Ammon's horn (tissue), 1 donor: ENCODE data around the gene MYL5.
"Not testable (repeated sequence)": the region's sequence is repeated elsewhere in the genome, so short reads cannot be mapped to it uniquely, and the experiment has no call there.

Experiments used
- DNase-seq: peaks from one replicate; pipeline ENCODE4 v3.0.0-alpha.2; 2016; ENCODE audit warnings: low spot score

The MYL5 gene

GRCh38 chr4:684623-685327, 10.4 kb downstream of the MYL5 start:
- no peak for DNase-seq

- no peak for DNase-seq
Observed at GRCh38 chr4:685679-686412, 11.5 kb downstream of the MYL5 start.

DNA sequence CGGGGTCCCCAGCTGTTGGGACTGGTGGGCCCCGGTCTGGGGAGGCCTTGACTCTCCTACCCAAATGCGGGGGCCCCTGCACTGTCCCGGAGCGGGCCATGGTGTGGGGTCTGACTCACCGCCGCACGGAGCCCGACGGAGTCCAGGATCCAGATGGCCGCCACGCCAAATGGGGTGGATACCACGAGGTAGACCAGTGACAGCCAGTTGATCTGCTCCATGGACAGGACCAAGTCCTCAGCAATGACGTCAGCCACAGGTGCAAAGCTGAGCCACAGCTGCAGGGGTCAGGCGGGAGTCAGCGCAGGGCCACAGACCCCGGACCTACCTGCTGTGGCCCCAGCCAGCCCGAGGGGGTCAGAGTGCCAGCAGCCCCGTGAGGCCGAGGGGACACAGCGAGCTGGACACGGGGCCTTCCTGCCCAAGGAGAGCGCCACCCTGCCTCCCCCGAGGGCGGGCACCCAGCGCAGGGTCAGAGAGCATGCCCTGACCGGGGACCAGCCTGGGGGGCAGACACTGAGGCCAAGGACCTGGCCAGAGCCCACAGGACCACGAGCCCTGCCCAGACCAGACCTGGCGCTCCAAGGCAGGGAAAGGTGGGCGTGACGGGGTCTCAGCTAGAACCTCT, 12.2 kb downstream of the MYL5 start:
- DNase-seq: no peak

GRCh38 chr4:687048-687970, 13.0 kb downstream of the MYL5 start:
- DNase-seq: peak; percentile 48

GRCh38 chr4:687971-688853, 13.9 kb downstream of the MYL5 start:
- no peak for DNase-seq

- DNase-seq: no peak
Observed at GRCh38 chr4:688854-689681, 14.7 kb downstream of the MYL5 start, which contains the start of gene SLC49A3. SLC49A3 (minus strand) TSS chr4:689151; CDS start chr4:689127, 24 bp downstream.

GRCh38 chr4:689723-690122, 15.4 kb downstream of the MYL5 start:
- no peak for DNase-seq

GRCh38 chr4:692771-693554, 18.6 kb downstream of the MYL5 start:
- DNase-seq: no peak

DNA sequence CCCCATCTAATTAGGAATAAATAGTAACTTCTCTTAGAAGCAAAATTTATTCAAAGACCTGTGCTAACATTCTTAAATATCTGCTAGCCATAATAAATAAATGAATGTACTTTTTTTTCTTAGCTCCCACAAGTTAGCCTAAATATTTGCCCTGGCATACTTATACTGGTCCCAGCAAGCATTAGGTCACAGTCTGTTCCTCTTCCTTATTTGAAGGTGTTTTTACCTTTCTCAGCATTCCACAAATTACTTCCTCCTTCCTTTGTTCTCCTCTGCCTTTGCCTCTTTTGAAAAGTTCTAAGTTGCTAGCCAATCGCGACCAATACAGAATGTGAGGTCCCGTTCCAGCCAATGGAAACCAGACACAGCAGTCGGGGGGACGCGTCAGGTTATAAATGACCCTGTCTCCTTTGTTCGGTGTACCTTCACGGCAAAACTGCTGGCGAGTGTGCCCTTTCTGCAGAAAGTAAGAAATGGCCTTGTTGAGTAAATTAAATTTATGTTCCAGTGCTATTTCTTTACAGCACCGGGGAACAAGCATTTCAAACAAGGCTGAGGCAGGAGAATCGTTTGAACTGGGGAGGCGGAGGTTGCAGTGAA, 20.1 kb downstream of the MYL5 start:
- not testable (repeated sequence) for DNase-seq

GRCh38 chr4:699816-700580, 25.7 kb downstream of the MYL5 start:
- DNase-seq: no peak

- DNase-seq: peak; percentile 69
Observed at GRCh38 chr4:700587-701264, 26.4 kb downstream of the MYL5 start.

- peak; percentile 53 for DNase-seq
Observed at GRCh38 chr4:702618-703048, 28.3 kb downstream of the MYL5 start.

- DNase-seq: no peak
Observed at GRCh38 chr4:703336-704197, 29.2 kb downstream of the MYL5 start.

DNA sequence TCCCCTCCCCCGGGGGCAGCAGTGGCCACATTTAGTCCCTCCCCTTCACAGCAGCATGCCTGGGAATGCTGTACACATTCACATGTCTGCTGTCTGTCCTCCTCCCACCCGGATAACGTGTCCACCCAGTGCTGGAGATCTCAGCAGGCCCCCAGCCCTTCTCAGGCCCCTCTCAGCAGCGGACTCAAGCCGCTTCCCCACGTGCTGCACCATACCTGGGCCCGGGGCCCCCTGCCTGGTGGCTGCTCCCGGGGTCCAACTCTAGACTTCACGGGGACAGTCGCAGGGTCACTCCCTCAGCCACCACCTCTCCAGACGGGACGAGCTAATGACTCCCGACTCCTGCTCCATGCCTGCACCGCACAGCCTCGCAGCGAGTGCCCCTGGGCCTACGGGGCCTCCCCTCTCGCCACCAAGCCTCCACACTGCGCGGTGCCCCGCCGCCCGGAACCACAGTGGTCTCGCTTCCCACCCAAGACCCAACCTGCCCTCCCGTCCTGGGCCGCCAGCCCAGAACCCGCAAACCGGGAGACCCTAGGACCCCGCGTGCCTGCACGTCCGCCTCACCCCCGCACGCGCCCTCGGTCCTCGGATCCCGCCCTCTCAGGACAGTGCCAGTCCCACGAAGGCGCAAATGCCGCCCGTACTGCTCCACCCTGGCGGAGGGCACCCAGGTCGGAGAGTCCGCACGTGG, 30.0 kb downstream of the MYL5 start:
- no peak for DNase-seq

- DNase-seq: no peak
Observed at GRCh38 chr4:704971-705277, 30.6 kb downstream of the MYL5 start.
